GM18861 (cell line): Measurements from ENCODE around the gene RIOK2.
"Not testable (repeated sequence)": the region's sequence is repeated elsewhere in the genome, so short reads cannot be mapped to it uniquely, and the experiment has no call there.

Experiments used
- ATAC-seq: cut with Tn5 transposase; IDR thresholded peaks from one replicate; pipeline ENCODE4 v1.9.1; 2021; ENCODE audit not compliant: unreplicated experiment

Gene RIOK2

DNA sequence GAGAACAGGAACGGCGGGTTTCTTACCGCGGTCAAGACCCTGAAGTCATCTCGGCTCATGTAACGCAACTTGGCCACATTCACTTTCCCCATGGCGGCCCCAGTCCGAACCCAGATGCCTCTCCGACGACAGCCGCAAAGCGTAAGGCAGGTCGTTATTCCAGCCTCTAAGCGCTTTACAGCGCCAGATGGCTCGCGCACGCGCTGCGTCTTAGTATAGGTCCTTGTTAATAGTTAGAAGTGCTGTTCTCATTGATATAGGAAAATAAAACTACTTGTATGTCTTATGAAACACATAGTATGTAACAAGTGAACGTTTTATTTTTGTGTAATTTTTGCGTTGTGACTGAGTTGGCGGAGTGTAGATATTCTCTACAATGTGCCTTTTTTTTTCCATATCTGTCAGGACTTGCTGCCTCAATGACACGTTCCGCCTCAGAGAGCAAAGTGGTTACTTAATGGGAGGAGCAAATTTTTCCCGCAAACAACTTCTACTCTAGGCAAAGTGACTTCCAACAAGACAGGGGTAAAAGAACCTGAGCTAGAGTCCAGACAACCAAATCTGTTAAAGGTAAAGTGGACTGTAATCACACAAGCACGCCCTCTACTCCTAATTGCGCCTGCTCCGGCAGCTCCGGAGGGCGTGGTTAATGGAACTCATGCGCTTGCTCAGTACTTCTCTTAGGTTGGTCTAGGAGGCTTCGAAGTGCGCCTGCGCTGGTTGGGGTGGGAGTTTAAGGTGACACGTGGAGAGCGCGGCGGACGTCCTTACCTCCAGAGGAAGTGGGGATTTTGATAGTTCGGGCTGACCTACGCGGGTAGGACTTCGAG is at the start of gene RIOK2:
RIOK2 (minus strand) TSS at position 148 of the 830 bp plus-strand sequence; CDS start at position 92, 56 bp downstream.
- ATAC-seq: peak; percentile 87

DNA sequence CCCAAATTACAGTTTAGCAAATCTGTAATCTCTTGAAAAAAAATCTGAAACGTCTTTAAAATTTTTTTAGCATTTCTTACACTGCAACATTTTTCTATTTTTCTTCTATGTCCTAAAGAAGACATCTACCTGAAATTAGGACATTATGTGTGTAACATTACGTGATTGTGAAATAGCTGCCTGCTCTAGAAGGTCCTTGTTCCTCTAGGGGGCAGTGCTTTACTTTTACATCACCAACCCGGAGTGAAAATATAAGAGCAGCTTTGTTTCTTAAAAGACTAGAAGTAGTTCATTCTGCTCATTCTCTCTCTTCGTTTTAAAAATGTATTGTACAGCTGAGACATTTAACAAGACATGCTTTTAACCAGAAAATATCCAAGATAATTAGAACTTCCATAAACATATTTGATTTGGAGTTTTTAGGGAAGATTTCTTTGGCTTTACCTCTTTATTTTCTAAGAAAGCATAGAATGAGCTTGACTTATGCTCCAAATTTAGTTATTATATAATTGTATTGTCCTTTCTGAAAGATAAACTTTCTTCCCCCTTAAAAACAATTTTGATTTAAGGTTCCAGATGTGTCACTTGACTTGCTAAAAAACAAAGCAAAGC is 48.1 kb upstream of the RIOK2 start:
- ATAC-seq: peak; percentile 89

DNA sequence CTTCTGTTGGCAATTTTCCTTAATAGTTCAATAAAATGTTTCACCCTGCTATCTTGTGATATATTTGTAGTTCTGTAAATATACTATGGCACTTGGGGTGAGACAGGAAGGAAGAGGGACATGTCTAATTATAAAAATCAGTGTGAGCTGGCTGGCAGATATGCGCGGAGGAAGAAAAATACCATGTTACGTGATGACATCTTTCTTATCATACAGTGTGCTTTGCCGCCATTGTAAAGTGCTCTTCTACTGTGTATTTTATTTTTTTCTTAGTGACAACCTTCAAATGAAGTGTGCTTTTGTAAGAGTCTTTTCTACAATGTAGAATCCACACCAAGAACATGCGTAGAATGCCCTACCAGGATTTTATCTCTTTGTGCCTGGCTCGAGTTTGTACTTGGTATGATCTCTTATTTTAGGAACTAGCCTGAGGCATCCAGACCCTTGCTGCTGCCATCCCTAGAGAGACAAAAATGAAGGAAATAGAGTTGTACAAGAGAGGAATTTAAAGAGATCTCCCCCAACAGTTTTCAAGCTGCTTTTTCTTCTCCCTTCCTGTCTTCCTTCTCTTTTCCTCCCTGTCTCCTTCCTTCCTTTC is 46.7 kb upstream of the RIOK2 start:
- no peak for ATAC-seq

DNA sequence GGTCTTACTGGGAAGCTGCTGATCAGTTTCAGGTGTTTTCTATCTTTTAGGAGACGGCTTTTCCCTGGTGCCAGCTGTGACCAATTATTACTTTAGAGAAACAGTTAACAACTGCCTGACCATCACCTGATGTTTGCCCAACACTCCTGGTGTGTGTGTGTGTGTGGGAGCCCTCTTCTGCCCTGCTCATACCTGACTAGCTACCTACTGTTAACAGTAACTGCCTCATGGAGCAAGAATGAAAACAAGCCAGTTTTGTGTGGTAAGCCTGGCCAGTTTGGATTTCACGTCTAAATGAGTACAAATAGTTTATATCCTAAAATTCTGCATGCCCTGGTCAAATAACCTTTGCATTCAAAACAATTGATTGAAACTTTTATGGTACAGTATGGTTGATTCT is 46.1 kb upstream of the RIOK2 start:
- ATAC-seq: no peak

DNA sequence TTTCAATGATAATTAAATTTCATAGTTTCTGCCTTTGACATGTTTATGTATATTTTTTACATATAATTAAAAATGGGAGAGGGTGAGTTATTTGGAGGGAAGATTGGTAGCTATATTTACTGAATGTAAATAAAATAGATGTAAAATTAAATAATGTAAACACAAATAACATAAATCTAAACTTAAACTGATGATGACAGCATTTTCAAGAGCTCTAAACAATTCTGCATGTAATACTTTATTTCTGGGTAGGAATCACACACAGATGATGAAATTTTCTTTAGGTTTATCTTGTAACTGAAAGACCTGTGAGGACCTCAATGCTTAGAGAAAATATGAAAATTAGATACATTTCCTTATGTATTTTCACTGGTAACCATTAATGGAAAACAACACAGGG is 42.2 kb upstream of the RIOK2 start:
- no peak for ATAC-seq

DNA sequence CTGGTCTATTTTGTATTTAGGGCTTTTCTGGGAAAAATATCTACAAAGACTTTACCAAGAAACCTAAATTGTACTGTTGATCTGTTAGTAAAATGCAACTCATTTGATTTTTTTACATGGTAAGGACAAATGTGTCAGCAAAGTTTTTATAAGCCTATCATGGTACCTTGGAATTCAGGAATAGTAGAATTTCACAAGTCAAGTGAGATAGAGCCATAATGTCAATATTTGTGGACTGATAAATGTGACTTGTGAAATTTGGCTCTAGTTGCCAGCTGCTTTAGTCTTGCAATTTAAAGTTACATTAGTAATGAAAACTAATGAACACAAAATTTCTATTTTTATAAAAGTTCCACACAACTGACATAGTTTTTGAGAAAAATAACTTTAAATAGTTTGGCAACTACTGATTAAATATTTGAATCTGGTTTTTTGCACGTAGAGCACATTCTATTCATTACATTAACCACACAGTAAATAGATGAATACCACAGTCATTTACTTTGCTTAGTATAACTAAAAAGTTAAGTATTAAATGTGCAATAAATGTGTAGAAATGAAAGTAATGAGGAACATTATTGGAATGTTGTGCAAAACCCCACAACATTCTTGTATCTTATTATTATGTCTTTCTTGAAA is 41.2 kb upstream of the RIOK2 start:
- ATAC-seq: no peak

DNA sequence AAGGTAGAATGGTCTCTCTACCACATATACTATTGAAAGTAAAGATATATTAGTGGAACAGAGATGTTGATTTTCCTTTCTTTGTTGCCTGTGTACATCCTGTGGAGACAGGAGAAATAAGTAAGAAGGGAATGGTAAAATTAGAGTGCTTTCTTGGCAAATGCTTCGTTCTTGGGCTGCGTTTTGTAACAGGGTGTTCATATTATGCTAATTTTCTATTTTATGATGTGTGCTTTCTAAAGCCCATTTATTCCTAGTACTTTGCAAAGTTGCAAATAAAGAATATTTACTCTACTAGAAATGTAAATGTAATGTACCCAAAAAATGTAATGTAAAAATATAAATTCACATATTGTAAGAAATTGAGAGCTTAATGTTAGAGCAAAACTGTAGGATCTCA is 40.5 kb upstream of the RIOK2 start:
- ATAC-seq: no peak

DNA sequence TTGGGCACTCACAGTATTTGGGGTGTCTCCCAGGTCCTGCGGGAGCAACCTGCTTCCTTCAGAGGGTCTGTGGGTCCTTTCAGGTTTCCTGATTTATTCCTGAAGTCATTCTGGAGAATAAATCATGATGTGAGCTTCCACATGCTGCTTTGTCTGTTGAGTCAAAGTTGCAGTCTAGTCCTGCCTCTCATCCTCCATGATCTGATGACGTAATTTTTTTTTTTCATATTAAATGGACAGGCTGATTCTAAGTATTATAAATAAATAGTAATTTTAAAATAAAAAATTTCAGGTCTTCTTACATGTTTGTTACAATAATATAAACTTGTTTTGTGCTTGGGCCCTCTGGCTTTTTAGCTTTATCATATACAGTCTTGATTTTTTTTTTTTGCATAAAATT is 26.3 kb upstream of the RIOK2 start:
- no peak for ATAC-seq

DNA sequence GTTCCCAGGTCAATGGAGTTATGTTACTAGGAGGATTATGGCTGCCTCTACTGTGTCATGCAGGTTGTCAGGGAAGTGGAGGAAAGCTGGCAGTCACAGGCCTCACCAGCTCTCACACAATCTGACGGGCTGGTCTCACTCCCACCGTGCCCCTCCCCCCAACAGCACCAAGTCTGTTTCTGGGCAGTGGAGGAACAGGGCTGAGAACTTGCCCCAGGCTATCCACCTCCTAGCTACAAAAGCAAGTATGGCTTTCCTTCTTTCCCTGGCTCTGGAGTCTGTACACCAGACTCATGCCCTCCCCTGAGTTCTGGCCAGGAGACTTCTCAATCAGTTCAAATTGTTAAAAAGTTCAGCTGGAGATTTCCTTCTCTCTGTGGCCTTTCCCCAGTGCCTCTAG is 25.7 kb upstream of the RIOK2 start:
- ATAC-seq: no peak

DNA sequence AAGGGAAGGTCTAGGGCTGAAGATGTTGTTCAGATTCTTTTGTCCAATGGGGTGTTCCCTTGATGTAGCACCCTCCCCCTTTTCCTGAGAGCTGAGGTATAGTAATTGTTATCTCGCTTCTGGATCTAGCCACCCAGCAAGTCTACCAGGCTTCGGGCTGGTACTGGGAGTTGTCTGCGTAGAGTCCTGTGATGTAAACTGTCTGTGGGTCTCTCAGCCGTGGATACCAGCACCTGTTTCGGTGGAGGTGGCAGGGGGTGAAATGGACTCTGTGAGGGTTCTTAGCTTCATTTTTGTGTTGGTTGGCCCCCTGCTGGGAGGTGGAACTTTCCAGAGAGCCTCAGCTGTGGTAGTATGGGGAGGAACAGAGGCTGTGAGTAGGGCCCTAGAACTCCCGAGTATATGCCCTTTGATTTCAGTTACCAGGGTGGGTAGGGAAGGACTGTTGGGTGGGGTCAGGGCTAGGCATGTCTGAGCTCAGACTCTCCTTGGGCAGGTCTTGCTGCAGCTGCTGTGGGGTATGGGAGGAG is 25.2 kb upstream of the RIOK2 start:
- no peak for ATAC-seq

DNA sequence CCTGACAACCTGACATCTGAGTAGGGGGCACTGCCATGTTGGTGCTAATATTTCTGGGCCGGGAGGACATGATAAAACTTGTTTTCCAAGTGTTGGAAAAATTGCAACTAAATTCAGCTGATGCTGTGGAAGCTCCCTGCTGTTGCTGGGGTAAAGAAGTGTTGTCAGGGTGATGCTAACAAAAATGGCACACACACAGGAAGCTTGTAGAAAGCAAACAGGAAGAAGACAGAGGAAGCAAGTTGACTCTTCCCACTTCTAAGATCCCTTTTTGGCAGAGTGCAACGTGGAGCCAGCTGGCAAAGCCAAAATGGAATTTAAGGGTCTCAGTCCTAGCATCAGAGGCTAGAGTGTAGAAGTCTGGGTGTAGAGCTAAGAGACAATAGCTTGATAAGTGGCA is 11.3 kb upstream of the RIOK2 start:
- no peak for ATAC-seq

DNA sequence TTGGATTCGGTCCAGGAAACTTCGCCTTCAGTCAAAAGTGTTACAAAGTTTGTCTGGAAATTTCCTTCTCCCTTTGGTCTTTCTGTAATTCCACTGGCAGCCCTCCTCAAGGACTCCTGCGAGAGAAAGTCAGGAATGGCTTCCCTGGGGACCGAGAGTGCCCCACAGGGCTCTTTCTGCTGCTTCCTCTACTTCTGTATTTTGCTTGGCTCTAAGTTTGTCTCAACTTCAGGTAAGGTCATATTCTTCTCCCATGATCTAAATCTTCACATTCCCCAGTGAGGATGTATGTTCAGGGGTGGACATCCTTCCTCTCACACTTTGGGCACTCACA is 10.3 kb upstream of the RIOK2 start:
- no peak for ATAC-seq

DNA sequence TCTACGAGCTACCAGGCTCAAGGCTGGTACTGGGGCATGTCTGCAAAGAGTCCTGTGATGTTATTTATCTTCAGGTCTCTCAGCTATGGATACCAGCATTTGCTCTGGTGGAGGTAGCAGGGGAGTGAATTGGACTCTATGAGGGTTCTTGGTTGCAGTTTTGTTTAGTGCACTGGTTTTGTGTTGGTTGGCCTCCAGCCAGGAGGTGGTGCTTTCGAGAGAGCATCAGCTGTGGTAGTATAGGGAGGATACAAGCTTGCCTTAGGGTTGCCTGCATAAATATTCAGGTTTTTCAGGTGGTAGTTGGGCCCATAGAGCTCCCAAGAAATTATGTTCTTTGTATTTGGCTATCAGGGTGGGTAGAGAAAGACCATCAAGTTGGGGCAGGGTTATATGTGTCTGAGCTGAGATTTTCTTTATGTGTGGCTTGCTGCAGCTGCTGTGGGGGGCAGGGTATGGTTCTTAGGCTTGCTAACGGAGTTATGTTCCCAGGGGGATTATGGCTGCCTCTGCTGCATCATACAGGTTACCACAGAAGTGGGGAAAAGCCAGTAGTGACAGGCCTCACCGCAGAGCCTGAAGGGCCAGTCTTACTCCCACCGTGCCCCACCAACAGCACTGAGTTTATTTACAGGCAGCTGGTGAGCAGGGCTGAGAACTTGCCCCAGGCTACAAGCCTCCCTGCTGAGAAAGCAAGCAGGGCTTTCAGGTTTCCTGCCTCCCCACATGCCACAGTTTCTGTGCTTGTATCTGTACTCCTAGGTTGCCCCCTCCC is 9.7 kb upstream of the RIOK2 start:
- ATAC-seq: peak; percentile 82

DNA sequence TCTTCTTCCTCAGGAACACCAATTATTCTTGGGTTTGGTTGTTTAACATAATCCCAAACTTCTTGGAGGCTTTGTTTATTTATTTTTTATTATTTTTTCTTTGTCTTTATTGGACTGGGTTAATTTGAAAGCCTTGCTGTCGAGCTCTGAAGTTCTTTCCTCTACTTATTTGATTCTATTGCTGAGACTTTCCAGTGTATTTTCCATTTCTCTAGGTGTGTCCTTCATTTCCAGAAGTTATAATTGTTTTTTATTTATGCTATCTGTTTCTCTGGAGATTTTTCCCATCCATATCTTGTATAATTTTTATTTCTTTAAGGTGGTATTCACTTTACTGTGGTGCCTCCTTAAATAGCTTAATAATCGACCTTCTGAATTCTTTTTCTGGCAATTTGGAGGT is 8.8 kb upstream of the RIOK2 start:
- ATAC-seq: no peak

DNA sequence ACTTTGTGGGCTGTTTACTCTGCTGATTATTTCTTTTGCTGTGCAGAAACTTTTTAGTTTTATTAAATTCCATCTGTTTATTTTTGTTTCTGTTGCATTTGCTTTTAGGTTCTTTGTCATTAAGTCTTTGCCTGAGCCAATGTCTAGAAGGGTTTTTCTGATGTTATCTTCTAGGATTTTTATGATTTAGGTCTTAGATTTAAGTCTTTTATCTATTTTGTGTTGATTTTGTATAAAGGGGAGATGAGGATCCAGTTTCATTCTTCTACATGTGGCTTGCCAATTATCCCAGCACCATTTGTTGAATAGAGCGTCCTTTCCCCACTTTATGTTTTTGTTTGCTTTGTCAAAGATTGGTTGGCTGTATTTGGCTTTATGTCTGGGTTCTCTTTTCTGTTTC is 6.5 kb upstream of the RIOK2 start:
- ATAC-seq: not testable (repeated sequence)

DNA sequence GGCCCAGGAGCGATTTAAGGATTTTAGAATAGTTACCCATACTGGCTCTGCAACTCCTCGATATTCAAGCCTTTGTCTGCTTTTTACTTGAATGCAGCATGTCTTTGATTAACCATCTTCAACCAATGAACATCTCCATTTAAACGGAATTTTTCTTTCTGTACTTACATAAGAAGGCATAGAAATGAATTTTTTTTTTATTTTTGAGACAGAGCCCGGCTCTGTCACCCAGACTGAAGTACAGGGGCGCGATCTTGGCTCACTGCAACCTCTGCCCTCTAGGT is 825 bp upstream of the RIOK2 start:
- no peak for ATAC-seq

DNA sequence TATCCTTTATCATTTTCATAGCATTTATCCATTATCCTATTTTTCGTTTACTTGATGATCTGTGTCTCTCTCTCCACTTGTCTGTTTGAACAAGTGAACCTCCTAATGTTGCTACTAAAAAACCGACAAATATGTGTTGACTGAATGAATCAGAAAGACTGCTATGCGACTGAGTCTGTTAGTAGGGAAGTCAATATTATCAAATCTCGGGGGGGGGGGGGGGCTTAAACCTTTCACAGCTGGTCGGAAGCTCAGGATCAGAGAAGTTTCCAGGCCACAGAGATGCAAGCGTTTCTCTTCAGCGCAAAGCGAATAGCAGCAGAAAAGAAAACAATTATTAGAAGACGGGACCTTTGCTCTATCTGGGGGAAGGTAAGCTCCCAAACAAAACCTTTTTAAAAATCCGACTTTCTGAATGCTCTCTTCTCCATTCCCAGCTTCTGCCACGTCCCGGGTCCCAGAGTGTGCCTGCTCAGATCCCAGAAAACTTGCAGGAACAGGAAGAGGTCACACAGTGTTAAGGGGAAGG is 412 bp downstream of the RIOK2 start:
- no peak for ATAC-seq

DNA sequence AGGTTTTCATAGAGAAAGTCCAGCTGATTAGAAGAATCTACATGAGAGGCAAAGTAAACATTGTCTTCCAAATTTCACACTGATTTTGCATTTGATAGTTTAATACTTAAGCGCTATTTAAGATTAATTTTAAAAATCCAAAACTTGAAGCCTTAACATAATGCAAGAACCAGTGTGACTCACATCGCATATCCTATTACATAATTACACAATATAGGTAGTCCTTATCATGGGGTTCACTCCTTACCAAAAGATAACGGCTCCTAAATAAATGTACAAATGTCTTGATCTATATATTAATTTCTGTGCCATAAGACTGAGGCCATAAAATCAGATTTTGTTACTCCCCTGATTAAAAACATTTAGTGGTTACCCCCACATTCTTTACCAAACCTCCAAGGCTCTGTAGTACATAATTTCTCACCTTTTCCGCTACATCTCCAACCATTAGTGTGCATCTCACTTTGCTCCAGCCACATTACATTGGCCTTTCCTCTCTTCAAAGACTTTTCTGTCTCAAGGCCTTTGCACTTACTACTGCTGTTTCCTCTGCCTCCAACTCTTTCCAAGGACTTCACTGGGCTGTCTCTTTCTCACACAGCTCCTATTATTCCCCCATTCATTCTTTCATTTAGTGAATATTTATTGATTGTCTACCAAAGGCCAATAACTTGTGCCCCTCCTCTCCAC is 1.0 kb downstream of the RIOK2 start:
- no peak for ATAC-seq

DNA sequence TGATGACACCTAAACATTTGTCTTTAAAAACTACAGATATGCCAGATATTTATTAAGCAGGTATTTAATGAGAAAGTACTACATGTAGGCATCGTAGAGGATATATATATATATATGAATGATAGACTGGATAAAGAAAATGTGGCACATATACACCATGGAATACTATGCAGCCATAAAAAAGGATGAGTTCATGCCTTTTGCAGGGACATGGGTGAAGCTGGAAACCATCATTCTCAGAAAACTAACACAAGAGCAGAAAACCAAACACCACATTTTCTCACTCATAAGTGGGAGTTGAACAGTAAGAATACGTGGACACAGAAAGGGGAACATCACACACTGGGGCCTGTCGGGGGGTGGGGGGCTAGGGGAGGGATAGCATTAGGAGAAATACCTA is 3.6 kb downstream of the RIOK2 start:
- ATAC-seq: not testable (repeated sequence)

DNA sequence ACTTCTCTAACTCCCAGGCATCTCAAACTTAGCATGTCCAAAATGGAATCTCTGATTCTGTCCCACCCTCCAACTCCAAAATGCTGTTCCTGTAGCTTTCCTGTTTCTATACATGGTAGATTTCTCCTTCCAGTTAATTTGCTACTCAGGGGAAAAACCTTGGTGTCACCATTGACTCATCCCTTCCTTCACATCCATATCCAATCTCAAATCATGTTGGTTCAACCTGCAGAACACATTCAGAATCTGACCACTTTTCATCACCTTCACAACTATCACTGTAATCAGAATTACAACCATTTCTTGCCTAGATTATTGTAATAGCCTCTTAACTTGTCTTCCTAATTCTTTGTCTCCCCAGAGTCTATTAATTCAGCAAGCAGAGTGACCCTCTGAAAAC is 10.8 kb downstream of the RIOK2 start:
- no peak for ATAC-seq
